D721Med (cell line): Measurements from ENCODE around the gene LMNTD1.
"Not testable (repeated sequence)": the region's sequence is repeated elsewhere in the genome, so short reads cannot be mapped to it uniquely, and the experiment has no call there.

Source experiments
- DNase-seq: peaks from one replicate; pipeline ENCODE4 v3.0.0; 2011; ENCODE audit warnings: low spot score; ENCODE audit not compliant: insufficient read length
- FAIRE-seq: peaks from 2 replicates; lab custom pipeline; 2011; peaks lifted over from hg19 to GRCh38; lab: Jason Lieb, UNC
- TF ChIP-seq, protein P1 (sequence below): IDR thresholded peaks from 2 replicates; pipeline ENCODE4 v1.5.1; 2012; ENCODE audit warnings: mild to moderate bottlenecking, control low read depth; ENCODE audit not compliant: insufficient read depth; ENCODE audit errors: missing control alignments

The LMNTD1 gene

GRCh38 chr12:25493682-25494081 lies 59.4 kb downstream of the LMNTD1 start:
- FAIRE-seq (no peak), DNase-seq (no peak)
- TF ChIP-seq, protein P1, sequence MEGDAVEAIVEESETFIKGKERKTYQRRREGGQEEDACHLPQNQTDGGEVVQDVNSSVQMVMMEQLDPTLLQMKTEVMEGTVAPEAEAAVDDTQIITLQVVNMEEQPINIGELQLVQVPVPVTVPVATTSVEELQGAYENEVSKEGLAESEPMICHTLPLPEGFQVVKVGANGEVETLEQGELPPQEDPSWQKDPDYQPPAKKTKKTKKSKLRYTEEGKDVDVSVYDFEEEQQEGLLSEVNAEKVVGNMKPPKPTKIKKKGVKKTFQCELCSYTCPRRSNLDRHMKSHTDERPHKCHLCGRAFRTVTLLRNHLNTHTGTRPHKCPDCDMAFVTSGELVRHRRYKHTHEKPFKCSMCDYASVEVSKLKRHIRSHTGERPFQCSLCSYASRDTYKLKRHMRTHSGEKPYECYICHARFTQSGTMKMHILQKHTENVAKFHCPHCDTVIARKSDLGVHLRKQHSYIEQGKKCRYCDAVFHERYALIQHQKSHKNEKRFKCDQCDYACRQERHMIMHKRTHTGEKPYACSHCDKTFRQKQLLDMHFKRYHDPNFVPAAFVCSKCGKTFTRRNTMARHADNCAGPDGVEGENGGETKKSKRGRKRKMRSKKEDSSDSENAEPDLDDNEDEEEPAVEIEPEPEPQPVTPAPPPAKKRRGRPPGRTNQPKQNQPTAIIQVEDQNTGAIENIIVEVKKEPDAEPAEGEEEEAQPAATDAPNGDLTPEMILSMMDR: no peak

- TF ChIP-seq, protein P1: no peak
- no peak for DNase-seq
- FAIRE-seq: no peak
Observed at GRCh38 chr12:25491396-25492325, 61.4 kb downstream of the LMNTD1 start.

DNA sequence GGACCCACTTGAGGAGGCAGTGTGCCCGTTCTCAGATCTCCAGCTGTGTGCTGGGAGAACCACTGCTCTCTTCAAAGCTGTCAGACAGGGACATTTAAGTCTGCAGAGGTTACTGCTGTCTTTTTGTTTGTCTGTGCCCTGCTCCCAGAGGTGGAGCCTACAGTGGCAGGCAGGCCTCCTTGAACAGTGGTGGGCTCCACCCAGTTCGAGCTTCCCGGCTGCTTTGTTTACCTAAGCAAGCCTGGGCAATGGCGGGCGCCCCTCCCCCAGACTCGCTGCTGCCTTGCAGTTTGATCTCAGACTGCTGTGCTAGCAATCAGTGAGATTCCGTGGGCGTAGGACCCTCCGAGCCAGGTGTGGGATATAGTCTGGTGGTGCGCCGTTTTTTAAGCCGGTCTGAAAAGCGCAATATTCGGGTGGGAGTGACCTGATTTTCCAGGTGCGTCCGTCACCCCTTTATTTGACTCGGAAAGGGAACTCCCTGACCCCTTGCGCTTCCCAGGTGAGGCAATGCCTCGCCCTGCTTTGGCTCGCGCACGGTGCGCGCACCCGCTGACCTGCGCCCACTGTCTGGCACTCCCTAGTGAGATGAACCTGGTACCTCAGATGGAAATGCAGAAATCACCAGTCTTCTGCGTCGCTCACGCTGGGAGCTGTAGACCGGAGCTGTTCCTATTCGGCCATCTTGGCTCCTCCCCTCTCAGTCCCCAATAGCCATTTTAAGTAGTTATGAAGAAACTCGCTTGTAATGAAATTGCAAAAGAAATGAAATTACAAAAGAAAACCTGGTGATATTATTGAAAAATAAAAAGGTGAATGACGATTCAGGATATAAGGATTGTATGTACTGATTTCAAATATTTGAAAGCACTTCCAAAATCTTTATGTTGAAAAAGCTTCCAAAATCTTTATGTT lies 63.9 kb downstream of the LMNTD1 start:
- FAIRE-seq, DNase-seq: not testable (repeated sequence)

GRCh38 chr12:25482625-25483024 lies 70.5 kb downstream of the LMNTD1 start:
- DNase-seq: no peak
- TF ChIP-seq, protein P1: no peak
- FAIRE-seq: no peak

- TF ChIP-seq, protein P1: no peak
- FAIRE-seq (no peak), DNase-seq (no peak)
Observed at GRCh38 chr12:25480145-25480544, 72.9 kb downstream of the LMNTD1 start.

- TF ChIP-seq, protein P1: no peak
- no peak for FAIRE-seq
- DNase-seq: no peak
Observed at GRCh38 chr12:25477217-25477616, 75.9 kb downstream of the LMNTD1 start.

GRCh38 chr12:25472453-25472852 lies 80.6 kb downstream of the LMNTD1 start:
- no peak for DNase-seq
- FAIRE-seq: no peak
- TF ChIP-seq, protein P1: no peak
